Measurements from ENCODE around the gene FHIT.

The FHIT gene

GRCh38 chr3:60217156-60217911 lies 1033.9 kb downstream of the FHIT start:
- TF ChIP-seq TAF1 (IDR thresholded peaks at IDR 0.05; ENCODE audit: borderline replicate concordance, insufficient read depth, low read length) (no peak), SIN3A (IDR thresholded peaks at IDR 0.05; ENCODE audit: borderline replicate concordance, insufficient read depth, low read length) (no peak), POLR2AphosphoS5 (IDR thresholded peaks at IDR 0.05; ENCODE audit: low read depth, low read length) (no peak), FOXP2 (optimal IDR thresholded peaks at IDR 0.05; ENCODE audit: borderline replicate concordance, extremely low read depth, extremely low read length, insufficient read depth) (no peak), REST (IDR thresholded peaks at IDR 0.05; ENCODE audit: insufficient read depth in 1 of 2, low read depth in 2 of 2, low read length in 2 of 2) (no peak)

GRCh38 chr3:60216462-60217075 lies 1034.7 kb downstream of the FHIT start:
- no peak for TF ChIP-seq SIN3A (IDR thresholded peaks at IDR 0.05; ENCODE audit: borderline replicate concordance, insufficient read depth, low read length)
- TF ChIP-seq FOXP2 (optimal IDR thresholded peaks at IDR 0.05; ENCODE audit: borderline replicate concordance, extremely low read depth, extremely low read length, insufficient read depth) = no peak
- TF ChIP-seq TAF1 (IDR thresholded peaks at IDR 0.05; ENCODE audit: borderline replicate concordance, insufficient read depth, low read length) = no peak
- TF ChIP-seq POLR2AphosphoS5 (IDR thresholded peaks at IDR 0.05; ENCODE audit: low read depth, low read length) = no peak
- TF ChIP-seq REST (IDR thresholded peaks at IDR 0.05; ENCODE audit: insufficient read depth in 1 of 2, low read depth in 2 of 2, low read length in 2 of 2) = no peak

- TF ChIP-seq FOXP2 (optimal IDR thresholded peaks at IDR 0.05; ENCODE audit: borderline replicate concordance, extremely low read depth, extremely low read length, insufficient read depth) (no peak), TAF1 (IDR thresholded peaks at IDR 0.05; ENCODE audit: borderline replicate concordance, insufficient read depth, low read length) (no peak), REST (IDR thresholded peaks at IDR 0.05; ENCODE audit: insufficient read depth in 1 of 2, low read depth in 2 of 2, low read length in 2 of 2) (no peak), SIN3A (IDR thresholded peaks at IDR 0.05; ENCODE audit: borderline replicate concordance, insufficient read depth, low read length) (no peak), POLR2AphosphoS5 (IDR thresholded peaks at IDR 0.05; ENCODE audit: low read depth, low read length) (no peak)
Measured at GRCh38 chr3:60215946-60216345, 1035.3 kb downstream of the FHIT start.

- TF ChIP-seq SIN3A (IDR thresholded peaks at IDR 0.05; ENCODE audit: borderline replicate concordance, insufficient read depth, low read length) (no peak), POLR2AphosphoS5 (IDR thresholded peaks at IDR 0.05; ENCODE audit: low read depth, low read length) (no peak), FOXP2 (optimal IDR thresholded peaks at IDR 0.05; ENCODE audit: borderline replicate concordance, extremely low read depth, extremely low read length, insufficient read depth) (no peak), TAF1 (IDR thresholded peaks at IDR 0.05; ENCODE audit: borderline replicate concordance, insufficient read depth, low read length) (no peak), REST (IDR thresholded peaks at IDR 0.05; ENCODE audit: insufficient read depth in 1 of 2, low read depth in 2 of 2, low read length in 2 of 2) (no peak)
Measured at GRCh38 chr3:60207905-60208304, 1043.3 kb downstream of the FHIT start.
